Progenitor cell of endocrine pancreas (in vitro differentiated cells): ENCODE measurements around the gene MYH16. TPM values are rescaled to one million over a fixed set of nuclear protein-coding genes. Genes with fewer than 3 reads are reported as not detected.

ENCODE experiments used
- DNase-seq: peaks from one replicate; pipeline ENCODE4 v3.0.0; 2021; ENCODE audit warnings: low spot score; ENCODE audit not compliant: unreplicated experiment
- H3K27ac Mint-ChIP-seq: 2 replicates; pipeline ENCODE4 v1.8.0; 2021; ENCODE audit warnings: mild to moderate bottlenecking, moderate library complexity, mixed read lengths
- H3K27me3 Mint-ChIP-seq: 2 replicates; pipeline ENCODE4 v1.8.0; 2021; ENCODE audit warnings: mixed read lengths
- H3K36me3 Mint-ChIP-seq: 2 replicates; pipeline ENCODE4 v1.8.0; 2022; ENCODE audit warnings: mixed read lengths; ENCODE audit not compliant: insufficient read depth
- H3K4me1 Mint-ChIP-seq: 2 replicates; pipeline ENCODE4 v1.8.0; 2021; ENCODE audit warnings: low read depth, mixed read lengths
- H3K4me3 Mint-ChIP-seq: 2 replicates; pipeline ENCODE4 v1.8.0; 2021; ENCODE audit warnings: low read depth, mild to moderate bottlenecking, moderate library complexity, mixed read lengths
- H3K9me3 Mint-ChIP-seq: 2 replicates; pipeline ENCODE4 v1.8.0; 2021; ENCODE audit warnings: low read depth, mixed read lengths
- CTCF ChIP-seq: fragments of 200-600 bp; sonication (generic); IDR thresholded peaks from one replicate; pipeline ENCODE4 v1.5.0; 2021; ENCODE audit warnings: antibody characterized with exemption, mild to moderate bottlenecking; ENCODE audit not compliant: unreplicated experiment
- total RNA-seq: library from RNA; stranded (reverse); gene quantifications from 2 replicates; pipeline ENCODE4 v1.2.1, GENCODE V29; 2021

The MYH16 gene
- total RNA-seq, 1 donor from 2014 or later: not detected

GRCh38 chr7:99359465-99360154, 87.0 kb downstream of the MYH16 start:
- no peaks in the 10 kb centered on the region for H3K27me3 Mint-ChIP-seq
- H3K4me1 Mint-ChIP-seq: no peaks in the 10 kb centered on the region
- TF ChIP-seq CTCF: no peak
- no peaks in the 10 kb centered on the region for H3K9me3 Mint-ChIP-seq
- no peak overlapping the region for H3K4me3 Mint-ChIP-seq
- DNase-seq: no peak
- H3K36me3 Mint-ChIP-seq: peaks cover 26% of the 10 kb centered on the region
- H3K27ac Mint-ChIP-seq: no peak overlapping the region

Other genes with a start within 250 kb of the MYH16 start
- 31.9 and 32.1 TPM in 2 replicates for gene SMURF1, start 128.7 kb upstream of the MYH16 start, total RNA-seq
- gene KPNA7, start 64.7 kb upstream of the MYH16 start, total RNA-seq: 0.34 TPM in 1 of 2 replicates, not detected in the other
- 135 and 140 TPM in 2 replicates for gene ARPC1A, start 53.1 kb downstream of the MYH16 start, total RNA-seq
- 27.5 and 28.2 TPM in 2 replicates for gene ARPC1B, start 101.9 kb downstream of the MYH16 start, total RNA-seq
- 128 TPM in 2 replicates for gene PDAP1, start 135.8 kb downstream of the MYH16 start, total RNA-seq
- 97.2 and 102 TPM in 2 replicates for gene BUD31, start 136.1 kb downstream of the MYH16 start, total RNA-seq
- 12.0 and 16.8 TPM in 2 replicates for gene PTCD1, start 166.0 kb downstream of the MYH16 start, total RNA-seq
- 77.4 and 86.9 TPM in 2 replicates for gene CPSF4, start 166.1 kb downstream of the MYH16 start, total RNA-seq
- gene ATP5MF, start 193.3 kb downstream of the MYH16 start, total RNA-seq: 328 and 330 TPM in 2 replicates
- 26.7 and 27.4 TPM in 2 replicates for gene ZNF789, start 200.1 kb downstream of the MYH16 start, total RNA-seq
- gene ZNF394, start 227.4 kb downstream of the MYH16 start, total RNA-seq: 23.7 and 24.8 TPM in 2 replicates
- gene ZKSCAN5, start 231.8 kb downstream of the MYH16 start, total RNA-seq: 14.7 and 15.2 TPM in 2 replicates